ENCODE measurements around the gene ZNF548. TPM values are rescaled to one million over a fixed set of nuclear protein-coding genes. Genes with fewer than 3 reads are reported as not detected.

ZNF548 gene
- polyA plus RNA-seq, 1 donor (not counting 4 experiments of a cell fraction or from before 2014, with no cell fraction given) = 11.4 TPM

DNA sequence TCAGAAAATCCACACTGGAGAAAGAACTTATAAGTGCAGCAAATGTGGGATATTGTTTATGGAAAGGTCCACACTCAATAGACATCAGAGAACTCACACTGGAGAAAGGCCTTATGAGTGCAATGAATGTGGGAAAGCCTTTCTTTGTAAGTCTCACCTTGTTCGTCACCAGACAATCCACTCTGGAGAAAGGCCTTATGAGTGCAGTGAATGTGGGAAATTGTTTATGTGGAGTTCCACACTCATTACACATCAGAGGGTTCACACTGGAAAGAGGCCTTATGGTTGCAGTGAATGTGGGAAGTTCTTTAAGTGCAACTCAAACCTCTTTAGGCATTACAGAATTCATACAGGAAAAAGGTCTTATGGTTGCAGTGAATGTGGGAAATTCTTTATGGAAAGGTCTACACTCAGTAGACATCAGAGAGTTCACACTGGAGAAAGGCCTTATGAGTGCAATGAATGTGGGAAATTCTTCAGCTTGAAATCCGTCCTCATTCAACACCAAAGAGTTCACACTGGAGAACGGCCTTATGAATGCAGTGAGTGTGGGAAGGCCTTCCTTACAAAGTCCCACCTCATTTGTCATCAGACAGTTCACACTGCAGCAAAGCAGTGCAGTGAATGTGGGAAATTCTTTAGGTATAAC, 12.0 kb upstream of the ZNF548 start:
- FAIRE-seq (no peak), DNase-seq (ENCODE audit: low read depth, low spot score) (no peak)
- no peaks in the 10 kb centered on the region for H3K79me2 ChIP-seq (ENCODE audit: control insufficient read depth, insufficient read depth, low read length)
- H3K4me2 ChIP-seq (ENCODE audit: control insufficient read depth, extremely low read depth, insufficient read depth, low read depth, low read length) = no peak overlapping the region
- H3K36me3 ChIP-seq (ENCODE audit: control insufficient read depth in 2 of 2, extremely low read depth in 1 of 2, insufficient read depth in 2 of 2, low read length in 2 of 2) = peaks cover 0 to 19% of the 10 kb centered on the region in 2 experiments
- H4K20me1 ChIP-seq (ENCODE audit: control insufficient read depth, extremely low read depth, insufficient read depth, low read length) = no peaks in the 10 kb centered on the region
- H3K4me3 ChIP-seq (ENCODE audit: control insufficient read depth in 2 of 3, extremely low read depth in 1 of 3, insufficient read depth in 2 of 3, low read depth in 1 of 3, low read length in 3 of 3) = no peak overlapping the region
- TF ChIP-seq, protein P1, sequence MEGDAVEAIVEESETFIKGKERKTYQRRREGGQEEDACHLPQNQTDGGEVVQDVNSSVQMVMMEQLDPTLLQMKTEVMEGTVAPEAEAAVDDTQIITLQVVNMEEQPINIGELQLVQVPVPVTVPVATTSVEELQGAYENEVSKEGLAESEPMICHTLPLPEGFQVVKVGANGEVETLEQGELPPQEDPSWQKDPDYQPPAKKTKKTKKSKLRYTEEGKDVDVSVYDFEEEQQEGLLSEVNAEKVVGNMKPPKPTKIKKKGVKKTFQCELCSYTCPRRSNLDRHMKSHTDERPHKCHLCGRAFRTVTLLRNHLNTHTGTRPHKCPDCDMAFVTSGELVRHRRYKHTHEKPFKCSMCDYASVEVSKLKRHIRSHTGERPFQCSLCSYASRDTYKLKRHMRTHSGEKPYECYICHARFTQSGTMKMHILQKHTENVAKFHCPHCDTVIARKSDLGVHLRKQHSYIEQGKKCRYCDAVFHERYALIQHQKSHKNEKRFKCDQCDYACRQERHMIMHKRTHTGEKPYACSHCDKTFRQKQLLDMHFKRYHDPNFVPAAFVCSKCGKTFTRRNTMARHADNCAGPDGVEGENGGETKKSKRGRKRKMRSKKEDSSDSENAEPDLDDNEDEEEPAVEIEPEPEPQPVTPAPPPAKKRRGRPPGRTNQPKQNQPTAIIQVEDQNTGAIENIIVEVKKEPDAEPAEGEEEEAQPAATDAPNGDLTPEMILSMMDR (optimal IDR thresholded peaks at IDR 0.05 in 1 of 3, IDR thresholded peaks at IDR 0.05 in 1 of 3, conservative IDR thresholded peaks at IDR 0.05 in 1 of 3; ENCODE audit: extremely low read depth in 1 of 3, insufficient read depth in 2 of 3, low read length in 3 of 3) = no peak
- TF ChIP-seq EZH2 (IDR thresholded peaks at IDR 0.05; ENCODE audit: low read length) = no peak
- H2AFZ ChIP-seq (ENCODE audit: control insufficient read depth, low read length) = no peak overlapping the region
- no peaks in the 10 kb centered on the region for H3K4me1 ChIP-seq (ENCODE audit: control insufficient read depth, extremely low read depth, insufficient read depth, low read length)
- H3K27me3 ChIP-seq (ENCODE audit: control insufficient read depth, extremely low read depth, insufficient read depth, low read length) = no peaks in the 10 kb centered on the region
- peaks cover 17% of the 10 kb centered on the region for H3K9me3 ChIP-seq (ENCODE audit: control insufficient read depth, low read depth, low read length)
- dilution Hi-C loops (cut with MboI; ENCODE audit: extremely low pct_ligation_motif_present, low sequenced_read_pairs) = no loop called here
- H3K9ac ChIP-seq (ENCODE audit: control insufficient read depth, extremely low read depth, insufficient read depth, low read length) = no peak overlapping the region
- no peak overlapping the region for H3K27ac ChIP-seq (ENCODE audit: control insufficient read depth, insufficient read depth, low read length)
- no peaks in the 10 kb centered on the region for H3K9me1 ChIP-seq (ENCODE audit: control insufficient read depth, extremely low read depth, insufficient read depth, low read length)

DNA sequence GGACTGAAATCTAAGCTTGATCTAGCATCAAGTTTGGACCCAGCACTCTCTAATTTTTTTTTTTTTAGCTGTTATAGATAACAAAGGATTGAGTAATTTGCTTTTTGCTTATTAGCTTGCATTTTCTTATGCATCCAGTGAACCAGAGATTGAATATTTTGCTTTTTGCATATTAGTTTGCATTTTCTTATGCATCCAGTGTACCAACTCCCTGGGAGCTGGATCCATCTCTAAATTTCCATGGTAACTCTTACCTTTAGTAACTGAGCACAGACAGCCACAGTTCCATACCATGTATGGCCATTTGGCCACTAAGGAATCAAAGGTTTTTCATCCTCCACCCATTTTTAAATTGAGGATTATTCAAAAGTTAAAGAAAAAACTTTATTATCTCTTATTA, 8.7 kb upstream of the ZNF548 start:
- no peak for DNase-seq (ENCODE audit: low read depth, low spot score)
- no peaks in the 10 kb centered on the region for H3K27me3 ChIP-seq (ENCODE audit: control insufficient read depth, extremely low read depth, insufficient read depth, low read length)
- peaks cover 0 to 7% of the 10 kb centered on the region in 2 experiments for H3K36me3 ChIP-seq (ENCODE audit: control insufficient read depth in 2 of 2, extremely low read depth in 1 of 2, insufficient read depth in 2 of 2, low read length in 2 of 2)
- no peaks in the 10 kb centered on the region for H4K20me1 ChIP-seq (ENCODE audit: control insufficient read depth, extremely low read depth, insufficient read depth, low read length)
- no peak overlapping the region for H2AFZ ChIP-seq (ENCODE audit: control insufficient read depth, low read length)
- dilution Hi-C loops (cut with MboI; ENCODE audit: extremely low pct_ligation_motif_present, low sequenced_read_pairs) = no loop called here
- H3K4me1 ChIP-seq (ENCODE audit: control insufficient read depth, extremely low read depth, insufficient read depth, low read length) = no peaks in the 10 kb centered on the region
- no peak overlapping the region for H3K4me3 ChIP-seq (ENCODE audit: control insufficient read depth in 2 of 3, extremely low read depth in 1 of 3, insufficient read depth in 2 of 3, low read depth in 1 of 3, low read length in 3 of 3)
- H3K9me1 ChIP-seq (ENCODE audit: control insufficient read depth, extremely low read depth, insufficient read depth, low read length) = no peaks in the 10 kb centered on the region
- no peak overlapping the region for H3K9ac ChIP-seq (ENCODE audit: control insufficient read depth, extremely low read depth, insufficient read depth, low read length)
- H3K27ac ChIP-seq (ENCODE audit: control insufficient read depth, insufficient read depth, low read length) = no peak overlapping the region
- H3K9me3 ChIP-seq (ENCODE audit: control insufficient read depth, low read depth, low read length) = peaks cover 14% of the 10 kb centered on the region
- TF ChIP-seq EZH2 (IDR thresholded peaks at IDR 0.05; ENCODE audit: low read length) = no peak
- TF ChIP-seq, protein P1 (optimal IDR thresholded peaks at IDR 0.05 in 1 of 3, IDR thresholded peaks at IDR 0.05 in 1 of 3, conservative IDR thresholded peaks at IDR 0.05 in 1 of 3; ENCODE audit: extremely low read depth in 1 of 3, insufficient read depth in 2 of 3, low read length in 3 of 3) = no peak
- no peak for FAIRE-seq
- no peak overlapping the region for H3K4me2 ChIP-seq (ENCODE audit: control insufficient read depth, extremely low read depth, insufficient read depth, low read depth, low read length)
- H3K79me2 ChIP-seq (ENCODE audit: control insufficient read depth, insufficient read depth, low read length) = no peaks in the 10 kb centered on the region
